ENCODE results near the gene VIPR2. TPM values are rescaled to one million over a fixed set of nuclear protein-coding genes. Genes with fewer than 3 reads are reported as not detected.
"Not testable (repeated sequence)": the region's sequence is repeated elsewhere in the genome, so short reads cannot be mapped to it uniquely, and the experiment has no call there.

VIPR2 gene
- total RNA-seq, 1 experiment from 2014 or later = not detected

- POLR2A ChIA-PET = no interaction called here
Observed at GRCh38 chr7:159169391-159169790, 24.7 kb upstream of the VIPR2 start.

DNA sequence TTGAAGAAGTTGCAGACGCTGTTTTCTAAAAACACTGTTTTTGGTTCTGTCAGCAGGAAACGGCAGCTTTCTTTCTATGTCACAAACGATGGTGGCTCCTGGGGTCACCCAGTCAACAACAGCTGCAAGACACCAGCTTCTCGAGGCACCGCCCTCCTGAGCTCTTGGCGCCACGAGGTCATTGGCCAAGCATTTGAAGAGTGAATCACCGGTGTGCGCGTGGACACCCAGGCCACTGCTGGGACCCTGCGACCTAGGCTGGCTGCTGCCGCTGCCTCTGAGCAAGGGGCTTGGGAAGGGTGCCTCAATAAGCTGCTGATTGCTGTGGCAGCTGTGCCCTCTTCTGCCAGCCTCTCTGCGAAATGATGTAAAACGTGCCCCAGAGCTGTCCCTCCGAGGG is 22.5 kb upstream of the VIPR2 start:
- DNase-seq (ENCODE audit: unreplicated experiment) = no peak
- no peaks in the 10 kb centered on the region for H3K9me3 Mint-ChIP-seq (ENCODE audit: unreplicated experiment)
- no peaks in the 10 kb centered on the region for H3K4me1 Mint-ChIP-seq (ENCODE audit: insufficient read depth, unreplicated experiment)
- ChIA-PET POLR2A (no interaction called here), CTCF (interaction anchor here (0.8 kb wide), 1 partner anchor 108 kb away, joined by 3 read pairs; no protein-coding TSS in a partner anchor)
- BruUV-seq (replicated peaks) = no TSS peak
- intact Hi-C loops (cut with micrococcal nuclease) = no loop called here
- H3K27ac Mint-ChIP-seq (ENCODE audit: low read depth, unreplicated experiment) = no peak overlapping the region
- no peak overlapping the region for H3K4me3 Mint-ChIP-seq (ENCODE audit: unreplicated experiment)
- H3K27me3 Mint-ChIP-seq (ENCODE audit: insufficient read depth, unreplicated experiment) = no peaks in the 10 kb centered on the region
- TF ChIP-seq, protein P1, sequence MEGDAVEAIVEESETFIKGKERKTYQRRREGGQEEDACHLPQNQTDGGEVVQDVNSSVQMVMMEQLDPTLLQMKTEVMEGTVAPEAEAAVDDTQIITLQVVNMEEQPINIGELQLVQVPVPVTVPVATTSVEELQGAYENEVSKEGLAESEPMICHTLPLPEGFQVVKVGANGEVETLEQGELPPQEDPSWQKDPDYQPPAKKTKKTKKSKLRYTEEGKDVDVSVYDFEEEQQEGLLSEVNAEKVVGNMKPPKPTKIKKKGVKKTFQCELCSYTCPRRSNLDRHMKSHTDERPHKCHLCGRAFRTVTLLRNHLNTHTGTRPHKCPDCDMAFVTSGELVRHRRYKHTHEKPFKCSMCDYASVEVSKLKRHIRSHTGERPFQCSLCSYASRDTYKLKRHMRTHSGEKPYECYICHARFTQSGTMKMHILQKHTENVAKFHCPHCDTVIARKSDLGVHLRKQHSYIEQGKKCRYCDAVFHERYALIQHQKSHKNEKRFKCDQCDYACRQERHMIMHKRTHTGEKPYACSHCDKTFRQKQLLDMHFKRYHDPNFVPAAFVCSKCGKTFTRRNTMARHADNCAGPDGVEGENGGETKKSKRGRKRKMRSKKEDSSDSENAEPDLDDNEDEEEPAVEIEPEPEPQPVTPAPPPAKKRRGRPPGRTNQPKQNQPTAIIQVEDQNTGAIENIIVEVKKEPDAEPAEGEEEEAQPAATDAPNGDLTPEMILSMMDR (IDR thresholded peaks at IDR 0.05; ENCODE audit: unreplicated experiment) = no peak
- no peaks in the 10 kb centered on the region for H3K36me3 Mint-ChIP-seq (ENCODE audit: insufficient read depth, unreplicated experiment)

More at GRCh38 chr7:159169391-159169790, 24.7 kb upstream of the VIPR2 start:
- no peaks in the 10 kb centered on the region for H3K27me3 Mint-ChIP-seq (ENCODE audit: insufficient read depth, unreplicated experiment)
- no peak overlapping the region for H3K27ac Mint-ChIP-seq (ENCODE audit: low read depth, unreplicated experiment)
- H3K36me3 Mint-ChIP-seq (ENCODE audit: insufficient read depth, unreplicated experiment) = no peaks in the 10 kb centered on the region
- no peaks in the 10 kb centered on the region for H3K4me1 Mint-ChIP-seq (ENCODE audit: insufficient read depth, unreplicated experiment)
- no peak overlapping the region for H3K4me3 Mint-ChIP-seq (ENCODE audit: unreplicated experiment)
- CTCF ChIA-PET = no interaction called here
- DNase-seq (ENCODE audit: unreplicated experiment) = no peak
- peaks cover 9% of the 10 kb centered on the region for H3K9me3 Mint-ChIP-seq (ENCODE audit: unreplicated experiment)
- intact Hi-C loops (cut with micrococcal nuclease) = no loop called here
- BruUV-seq (replicated peaks) = no TSS peak
- TF ChIP-seq, protein P1 (IDR thresholded peaks at IDR 0.05; ENCODE audit: unreplicated experiment) = no peak

GRCh38 chr7:159166530-159166929 is 21.9 kb upstream of the VIPR2 start:
- TF ChIP-seq, protein P1 (IDR thresholded peaks at IDR 0.05; ENCODE audit: unreplicated experiment) = no peak
- DNase-seq (ENCODE audit: unreplicated experiment) = no peak
- H3K27me3 Mint-ChIP-seq (ENCODE audit: insufficient read depth, unreplicated experiment) = no peaks in the 10 kb centered on the region
- no peak overlapping the region for H3K27ac Mint-ChIP-seq (ENCODE audit: low read depth, unreplicated experiment)
- no peaks in the 10 kb centered on the region for H3K9me3 Mint-ChIP-seq (ENCODE audit: unreplicated experiment)
- CTCF ChIA-PET = no interaction called here
- intact Hi-C loops (cut with micrococcal nuclease) = no loop called here
- H3K4me1 Mint-ChIP-seq (ENCODE audit: insufficient read depth, unreplicated experiment) = no peaks in the 10 kb centered on the region
- H3K4me3 Mint-ChIP-seq (ENCODE audit: unreplicated experiment) = no peak overlapping the region
- no TSS peak for BruUV-seq (replicated peaks)
- POLR2A ChIA-PET = no interaction called here
- no peaks in the 10 kb centered on the region for H3K36me3 Mint-ChIP-seq (ENCODE audit: insufficient read depth, unreplicated experiment)

- H3K4me3 Mint-ChIP-seq (ENCODE audit: unreplicated experiment) = no peak overlapping the region
- ChIA-PET CTCF (no interaction called here), POLR2A (no interaction called here)
- H3K9me3 Mint-ChIP-seq (ENCODE audit: unreplicated experiment) = no peaks in the 10 kb centered on the region
- no peak overlapping the region for H3K27ac Mint-ChIP-seq (ENCODE audit: low read depth, unreplicated experiment)
- intact Hi-C loops (cut with micrococcal nuclease) = no loop called here
- BruUV-seq (replicated peaks) = no TSS peak
- H3K4me1 Mint-ChIP-seq (ENCODE audit: insufficient read depth, unreplicated experiment) = no peaks in the 10 kb centered on the region
- DNase-seq (ENCODE audit: unreplicated experiment) = no peak
- no peaks in the 10 kb centered on the region for H3K36me3 Mint-ChIP-seq (ENCODE audit: insufficient read depth, unreplicated experiment)
- TF ChIP-seq, protein P1 (IDR thresholded peaks at IDR 0.05; ENCODE audit: unreplicated experiment) = no peak
- no peaks in the 10 kb centered on the region for H3K27me3 Mint-ChIP-seq (ENCODE audit: insufficient read depth, unreplicated experiment)
Observed at GRCh38 chr7:159165352-159165751, 20.7 kb upstream of the VIPR2 start.

DNA sequence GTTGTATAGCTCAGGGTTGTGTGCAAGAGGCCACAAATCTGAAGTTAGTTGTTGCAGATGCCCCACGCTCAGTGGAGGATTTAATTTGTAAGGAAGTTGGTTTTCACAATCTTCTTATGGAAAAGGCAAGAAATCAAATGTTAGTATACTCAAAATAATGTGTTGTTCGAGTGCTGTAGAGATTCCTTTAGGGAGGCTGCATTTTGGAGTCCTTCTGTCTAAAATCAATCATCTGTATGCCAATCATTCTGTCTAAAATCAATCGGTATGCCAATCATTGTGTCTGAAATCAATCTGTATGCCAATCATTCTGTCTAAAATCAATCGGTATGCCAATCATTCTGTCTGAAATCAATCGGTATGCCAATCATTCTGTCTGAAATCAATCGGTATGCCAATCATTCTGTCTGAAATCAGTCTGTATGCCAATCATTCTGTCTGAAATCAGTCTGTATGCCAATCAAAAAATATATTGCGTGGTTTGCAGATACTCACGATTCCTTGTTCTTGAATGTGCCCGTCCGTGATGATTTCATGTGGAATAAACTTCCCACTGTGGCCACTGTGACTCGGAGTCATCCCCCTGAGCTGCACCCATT is 19.1 kb upstream of the VIPR2 start:
- BruUV-seq (replicated peaks); CTCF ChIA-PET; H3K9me3 Mint-ChIP-seq (ENCODE audit: unreplicated experiment); H3K27ac Mint-ChIP-seq (ENCODE audit: low read depth, unreplicated experiment); POLR2A ChIA-PET; H3K4me3 Mint-ChIP-seq (ENCODE audit: unreplicated experiment); H3K4me1 Mint-ChIP-seq (ENCODE audit: insufficient read depth, unreplicated experiment); H3K36me3 Mint-ChIP-seq (ENCODE audit: insufficient read depth, unreplicated experiment); DNase-seq (ENCODE audit: unreplicated experiment): not testable (repeated sequence)
- H3K27me3 Mint-ChIP-seq (ENCODE audit: insufficient read depth, unreplicated experiment) = peaks cover 11% of the 10 kb centered on the region
- intact Hi-C loops (cut with micrococcal nuclease) = loop anchor here (1.0 kb wide), 1 partner anchor 31 kb away; no protein-coding TSS in a partner anchor

- H3K4me1 Mint-ChIP-seq (ENCODE audit: insufficient read depth, unreplicated experiment); H3K36me3 Mint-ChIP-seq (ENCODE audit: insufficient read depth, unreplicated experiment); BruUV-seq (replicated peaks); DNase-seq (ENCODE audit: unreplicated experiment); H3K4me3 Mint-ChIP-seq (ENCODE audit: unreplicated experiment); H3K27ac Mint-ChIP-seq (ENCODE audit: low read depth, unreplicated experiment); POLR2A ChIA-PET; H3K9me3 Mint-ChIP-seq (ENCODE audit: unreplicated experiment); intact Hi-C loops (cut with micrococcal nuclease); CTCF ChIA-PET: not testable (repeated sequence)
- peaks cover 16% of the 10 kb centered on the region for H3K27me3 Mint-ChIP-seq (ENCODE audit: insufficient read depth, unreplicated experiment)
Observed at GRCh38 chr7:159162050-159162626, 17.5 kb upstream of the VIPR2 start.
